Effector memory CD4-positive, alpha-beta T cell (primary cell): Measurements from ENCODE around the gene MYL10.

Experiments
- DNase-seq, 3 donors: peaks; one replicate each; pipeline ENCODE4 v3.0.0-alpha.2; 2020
- H3K27ac ChIP-seq: 2 replicates; pipeline ENCODE4 v1.7.0; 2013; ENCODE audit warnings: mild to moderate bottlenecking, low read length, moderate library complexity; ENCODE audit not compliant: insufficient read depth, poor library complexity, severe bottlenecking
- H3K27me3 ChIP-seq: replicated peaks from 2 replicates; pipeline ENCODE4 v1.7.0; 2013; ENCODE audit warnings: mild to moderate bottlenecking, low read length; ENCODE audit not compliant: insufficient read depth, control insufficient read depth, poor library complexity, severe bottlenecking
- H3K36me3 ChIP-seq: 2 replicates; pipeline ENCODE4 v1.7.0; 2013; ENCODE audit warnings: mild to moderate bottlenecking, low read length, moderate library complexity; ENCODE audit not compliant: control insufficient read depth, insufficient read depth
- H3K4me1 ChIP-seq: 2 replicates; pipeline ENCODE4 v1.7.0; 2013; ENCODE audit warnings: low read length, mild to moderate bottlenecking; ENCODE audit not compliant: control insufficient read depth, insufficient read depth, poor library complexity, severe bottlenecking
- H3K4me3 ChIP-seq: 2 replicates; pipeline ENCODE4 v1.7.0; 2013; ENCODE audit warnings: low read length, low read depth, mild to moderate bottlenecking; ENCODE audit not compliant: insufficient read depth, poor library complexity, severe bottlenecking
- H3K9me3 ChIP-seq: 2 replicates; pipeline ENCODE4 v1.7.0; 2013; ENCODE audit warnings: mild to moderate bottlenecking, low read length, moderate library complexity; ENCODE audit not compliant: control insufficient read depth

MYL10 gene

DNA sequence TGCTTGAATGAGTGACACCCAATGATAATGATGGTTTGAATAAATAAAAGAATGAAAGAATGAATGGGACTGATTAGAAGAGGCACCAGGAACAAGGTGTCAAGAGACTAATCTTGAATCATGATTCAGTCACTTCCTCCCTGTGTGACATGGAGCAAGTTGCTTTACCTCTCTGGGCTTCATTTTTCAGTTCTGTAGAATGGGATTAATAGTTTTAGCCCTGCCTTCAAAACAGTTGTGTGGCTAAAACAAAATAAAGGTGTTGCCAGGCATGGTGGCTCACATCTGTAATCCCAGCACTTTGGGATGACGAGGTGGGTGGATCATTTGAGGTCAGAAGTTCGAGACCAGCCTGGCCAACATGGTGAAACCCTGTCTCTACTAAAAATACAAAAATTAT, 37.6 kb downstream of the MYL10 start:
- Histone ChIP-seq H3K4me3 (no peak overlapping the region), H3K36me3 (no peaks in the 10 kb centered on the region), H3K9me3 (no peaks in the 10 kb centered on the region), H3K27ac (no peak overlapping the region), H3K27me3 (no peaks in the 10 kb centered on the region), H3K4me1 (no peaks in the 10 kb centered on the region)
- no peak for DNase-seq

DNA sequence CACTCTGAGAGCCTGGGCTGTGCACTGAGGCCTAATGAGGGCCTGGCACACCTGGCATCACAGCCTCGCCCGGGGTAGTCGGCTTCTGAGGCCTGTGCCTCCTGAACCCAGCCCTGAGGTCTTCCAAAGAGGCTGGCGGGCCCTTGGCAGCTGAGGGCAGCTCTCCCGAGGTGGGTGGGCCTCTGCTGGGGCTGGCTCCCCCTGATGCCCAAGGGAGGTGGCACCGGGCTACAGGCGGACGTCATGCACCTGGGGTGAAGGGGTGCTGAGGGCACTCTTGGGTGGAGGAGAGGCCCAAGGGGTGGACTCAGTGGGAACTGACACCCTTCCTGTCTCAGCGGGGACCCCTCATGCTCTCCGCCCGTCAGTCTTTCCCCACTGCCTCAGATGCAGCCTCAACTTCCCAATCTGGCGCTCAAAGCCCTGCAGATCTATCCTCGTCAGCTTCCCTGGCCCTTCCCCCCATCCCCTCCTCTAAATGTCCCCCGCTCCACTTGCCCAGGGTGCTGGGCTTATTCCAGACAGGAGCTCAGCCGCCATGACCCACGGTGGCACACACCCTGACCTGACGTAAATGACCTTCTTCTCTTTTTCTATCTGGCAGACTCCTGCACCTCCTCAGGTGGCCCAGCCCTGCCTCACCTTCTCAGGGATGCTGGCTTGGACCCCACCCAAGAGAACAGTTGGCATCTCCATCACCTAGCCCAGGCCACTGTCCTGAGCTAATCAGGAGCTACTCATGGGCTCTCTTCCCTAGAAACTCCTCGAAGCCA, 38.2 kb downstream of the MYL10 start:
- no peaks in the 10 kb centered on the region for H3K9me3 ChIP-seq
- H3K27me3 ChIP-seq, result no peaks in the 10 kb centered on the region
- DNase-seq, result no peak
- H3K36me3 ChIP-seq, result no peaks in the 10 kb centered on the region
- no peaks in the 10 kb centered on the region for H3K4me1 ChIP-seq
- H3K4me3 ChIP-seq, result no peak overlapping the region
- H3K27ac ChIP-seq, result no peak overlapping the region

DNA sequence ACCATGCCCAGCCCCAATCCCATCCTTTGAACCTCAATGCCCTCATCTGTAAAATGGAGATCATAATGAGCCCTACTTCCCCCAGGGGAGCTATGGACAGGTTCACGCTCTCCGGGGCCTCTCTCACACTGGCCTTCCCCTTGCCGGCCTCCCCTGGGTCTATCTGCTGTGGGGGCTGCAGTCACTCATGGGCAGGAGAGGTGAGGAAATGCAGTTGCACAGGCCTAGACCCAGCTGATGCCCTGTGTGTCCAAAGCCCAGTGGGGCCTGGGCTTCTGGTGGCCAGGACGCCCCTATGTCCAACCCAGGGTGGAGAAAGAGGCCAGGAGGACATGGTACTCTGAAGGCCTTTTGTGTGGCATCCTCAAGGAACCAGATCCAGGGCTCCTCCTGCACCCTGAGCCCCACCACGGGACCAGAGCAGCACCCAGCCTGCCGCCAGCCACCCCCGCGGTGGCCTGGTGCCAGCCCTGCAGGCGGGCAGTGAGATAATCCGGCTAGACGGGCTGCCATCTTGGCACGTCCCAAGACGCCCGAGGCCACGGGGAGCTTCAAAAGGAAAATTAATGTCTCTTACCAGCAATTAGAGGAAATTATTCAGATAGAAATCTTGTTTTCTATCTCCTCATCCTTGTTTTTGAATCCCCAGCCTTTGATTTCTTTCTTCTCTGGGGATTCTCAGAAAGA, 39.0 kb downstream of the MYL10 start:
- Histone ChIP-seq H3K27ac (no peak overlapping the region), H3K4me1 (no peaks in the 10 kb centered on the region), H3K9me3 (no peaks in the 10 kb centered on the region), H3K27me3 (no peaks in the 10 kb centered on the region), H3K4me3 (no peak overlapping the region), H3K36me3 (no peaks in the 10 kb centered on the region)
- no peak for DNase-seq

DNA sequence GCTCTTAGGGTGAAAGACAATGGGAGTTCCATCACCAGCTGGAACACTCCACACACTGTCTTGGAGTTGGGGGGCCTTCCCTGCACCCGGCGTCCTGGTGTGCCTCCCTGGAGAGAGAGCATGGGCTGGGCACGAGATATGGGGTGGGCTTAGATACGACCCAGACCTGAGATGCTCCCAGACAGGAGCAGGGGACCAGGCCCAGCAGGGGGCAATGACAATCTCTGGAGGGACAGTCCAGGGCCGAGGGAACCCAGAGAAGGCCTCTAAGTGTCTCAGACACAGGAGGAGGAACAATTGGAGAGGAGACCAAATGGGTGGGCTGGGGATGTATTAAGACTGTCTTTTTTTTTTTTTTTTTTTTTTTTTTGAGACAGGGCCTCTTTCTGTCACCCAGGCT, 40.0 kb downstream of the MYL10 start:
- Histone ChIP-seq H3K4me1 (no peaks in the 10 kb centered on the region), H3K27ac (no peak overlapping the region), H3K36me3 (no peaks in the 10 kb centered on the region), H3K4me3 (no peak overlapping the region), H3K27me3 (no peaks in the 10 kb centered on the region), H3K9me3 (no peaks in the 10 kb centered on the region)
- DNase-seq, result no peak

DNA sequence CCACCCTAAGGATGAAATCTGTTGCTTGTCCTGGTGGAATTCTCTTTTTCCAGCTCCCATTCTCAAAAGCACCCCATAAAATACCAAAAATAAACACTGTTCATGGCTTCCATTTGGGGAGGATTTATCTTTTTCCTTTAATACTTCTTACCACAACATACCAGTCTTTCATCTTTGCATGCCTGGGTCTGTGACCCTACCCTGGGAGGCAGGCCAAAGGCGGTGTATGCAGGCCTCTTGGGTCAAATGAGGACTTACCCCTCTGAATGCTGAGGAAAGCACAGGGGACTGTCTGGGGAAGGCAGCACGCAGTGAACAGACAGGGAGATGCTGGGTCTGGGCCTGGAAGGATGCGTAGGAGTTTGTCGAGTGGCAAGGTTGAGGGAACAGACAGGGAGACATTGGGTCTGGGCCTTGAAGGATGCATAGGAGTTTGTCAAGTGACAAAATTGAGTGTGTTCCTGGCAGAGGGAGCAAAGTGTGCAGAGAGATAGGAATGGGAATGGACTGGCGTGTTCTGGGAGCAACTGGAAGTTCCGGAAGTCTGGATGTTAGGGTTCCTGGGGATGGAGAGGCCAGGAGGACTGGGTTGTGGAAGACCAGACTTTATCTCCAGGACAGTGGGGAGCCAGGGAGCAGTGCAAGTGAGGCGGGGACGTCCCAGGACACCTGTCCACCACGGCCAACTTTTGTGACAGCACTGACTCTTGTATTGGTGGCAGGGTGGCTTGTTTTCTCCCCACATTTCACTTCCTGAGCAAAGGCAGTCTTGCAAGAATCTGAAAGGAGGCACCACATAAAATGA, 40.8 kb downstream of the MYL10 start:
- no peaks in the 10 kb centered on the region for H3K27me3 ChIP-seq
- no peaks in the 10 kb centered on the region for H3K4me1 ChIP-seq
- no peak overlapping the region for H3K4me3 ChIP-seq
- H3K36me3 ChIP-seq, result no peaks in the 10 kb centered on the region
- no peak for DNase-seq
- no peak overlapping the region for H3K27ac ChIP-seq
- H3K9me3 ChIP-seq, result no peaks in the 10 kb centered on the region

DNA sequence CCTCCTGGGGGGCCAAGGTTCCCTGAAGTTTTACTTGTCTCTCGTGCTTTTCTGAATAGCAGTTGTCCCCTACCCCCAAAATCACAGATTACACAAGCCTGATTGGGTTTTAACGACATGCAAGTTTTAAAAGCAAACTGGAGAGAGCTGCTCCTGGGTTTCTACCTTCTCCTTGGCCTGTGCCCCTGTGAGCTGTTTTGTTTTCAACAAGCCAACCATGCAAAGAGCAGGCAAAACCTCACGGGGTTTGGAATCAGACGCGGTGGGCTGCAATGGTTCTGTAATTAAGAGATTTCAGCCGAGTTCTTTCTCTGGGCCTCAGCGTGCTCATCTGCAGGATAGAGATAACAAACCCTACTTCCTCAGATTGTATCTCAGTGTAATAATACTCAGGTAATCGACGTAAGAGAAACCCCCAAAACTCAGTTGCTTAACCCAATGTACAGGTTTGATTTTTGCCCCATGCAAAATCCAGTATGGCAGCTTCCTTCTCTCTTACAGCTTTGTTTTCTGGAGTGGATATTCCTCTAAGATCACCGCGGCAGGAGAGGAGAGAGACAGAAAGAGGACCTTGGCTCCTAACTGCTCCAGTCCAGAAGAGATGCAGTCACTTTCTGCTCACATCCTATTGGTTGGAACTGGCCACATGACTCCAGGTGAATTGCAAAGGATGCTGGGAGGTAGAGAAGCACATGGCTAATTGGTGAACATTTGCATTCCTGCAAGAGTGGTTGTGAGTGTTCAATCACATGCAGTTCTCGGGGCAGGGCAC, 42.0 kb downstream of the MYL10 start:
- Histone ChIP-seq H3K36me3 (no peaks in the 10 kb centered on the region), H3K4me1 (no peaks in the 10 kb centered on the region), H3K27me3 (no peaks in the 10 kb centered on the region), H3K27ac (no peak overlapping the region), H3K4me3 (no peak overlapping the region), H3K9me3 (no peaks in the 10 kb centered on the region)
- no peak for DNase-seq

DNA sequence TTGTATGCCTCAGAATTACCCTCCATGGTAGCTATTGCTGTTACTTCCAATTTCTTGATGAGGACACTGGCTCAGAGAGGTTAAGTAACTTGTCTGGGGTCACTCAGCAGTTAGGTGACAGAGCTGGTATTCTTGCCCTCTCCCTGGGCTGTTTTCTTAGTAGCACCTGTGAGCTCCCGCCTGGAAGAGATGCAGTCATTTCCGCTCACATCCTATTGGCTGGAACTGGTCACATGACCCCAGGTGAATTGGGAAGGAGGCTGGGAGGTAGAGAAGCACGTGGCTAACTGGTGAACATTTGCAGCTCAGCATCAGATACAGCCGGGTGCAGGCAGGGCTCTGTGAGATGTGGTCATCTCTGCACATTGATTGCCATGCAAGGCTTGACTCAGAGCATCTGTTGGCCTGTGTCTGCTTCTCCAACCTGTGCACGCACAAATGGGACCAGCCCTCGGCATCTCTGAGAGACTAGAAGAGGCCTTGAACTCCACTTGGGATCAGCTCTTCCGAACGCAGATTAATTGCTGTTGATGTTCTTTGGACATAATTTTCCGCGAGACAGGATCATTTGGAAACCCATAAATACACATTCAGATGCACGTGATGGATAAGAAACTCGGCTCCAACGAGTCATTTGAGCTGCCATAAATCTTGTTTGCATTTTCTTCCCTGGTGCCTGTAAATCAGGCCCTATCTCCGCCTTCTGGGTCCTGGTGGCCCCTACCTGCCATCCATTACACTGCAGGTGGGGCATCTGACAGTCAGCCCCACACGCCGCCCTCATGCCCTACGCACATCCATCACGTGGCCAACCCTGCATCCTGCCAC, 42.8 kb downstream of the MYL10 start:
- H3K9me3 ChIP-seq, result no peaks in the 10 kb centered on the region
- DNase-seq, result no peak
- H3K36me3 ChIP-seq, result no peaks in the 10 kb centered on the region
- H3K4me1 ChIP-seq, result no peaks in the 10 kb centered on the region
- no peaks in the 10 kb centered on the region for H3K27me3 ChIP-seq
- H3K4me3 ChIP-seq, result no peak overlapping the region
- no peak overlapping the region for H3K27ac ChIP-seq

DNA sequence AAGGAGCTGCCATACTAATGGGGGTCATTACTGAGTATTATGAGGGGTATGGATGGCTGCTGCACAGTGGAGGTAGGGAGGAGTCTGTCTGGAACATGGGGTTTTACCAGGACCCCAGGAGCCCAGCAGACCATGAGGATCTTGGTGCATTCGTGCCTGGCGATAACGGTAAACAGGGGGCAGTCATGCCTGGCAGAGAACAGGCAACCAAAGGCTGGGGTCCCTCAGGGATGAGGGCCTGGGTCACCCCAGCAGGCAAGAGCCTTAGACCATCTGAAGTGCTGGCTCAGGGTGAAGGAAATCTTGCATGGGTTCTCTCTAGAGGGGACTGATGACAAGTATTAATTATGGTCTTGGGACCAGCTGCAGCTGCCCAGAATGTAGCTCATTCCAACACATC, 46.1 kb downstream of the MYL10 start:
- Histone ChIP-seq H3K36me3 (no peaks in the 10 kb centered on the region), H3K9me3 (no peaks in the 10 kb centered on the region), H3K4me3 (no peak overlapping the region), H3K27me3 (no peaks in the 10 kb centered on the region), H3K27ac (no peak overlapping the region), H3K4me1 (no peaks in the 10 kb centered on the region)
- no peak for DNase-seq

DNA sequence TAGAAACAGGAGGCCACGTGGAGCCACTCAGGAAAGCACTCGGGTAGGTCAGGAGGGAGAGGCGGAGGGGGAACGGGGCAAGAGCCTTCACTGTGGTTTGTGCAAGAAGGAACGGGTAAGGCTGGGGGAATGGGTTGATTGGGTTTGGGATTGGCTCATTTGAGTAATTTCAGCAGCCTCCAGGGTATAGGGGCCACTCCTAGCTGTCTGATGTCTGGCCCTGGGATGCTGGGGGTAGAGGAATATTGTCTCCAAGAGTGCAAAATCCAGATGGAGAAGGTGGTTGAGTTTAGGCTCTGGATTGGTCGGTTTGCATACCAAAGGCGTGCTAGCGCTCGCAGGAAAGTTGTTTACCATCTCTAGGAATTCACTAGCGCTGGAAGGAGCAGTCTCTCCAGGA, 47.2 kb downstream of the MYL10 start:
- no peaks in the 10 kb centered on the region for H3K9me3 ChIP-seq
- no peak overlapping the region for H3K4me3 ChIP-seq
- H3K36me3 ChIP-seq, result no peaks in the 10 kb centered on the region
- H3K4me1 ChIP-seq, result no peaks in the 10 kb centered on the region
- H3K27ac ChIP-seq, result no peak overlapping the region
- no peak for DNase-seq
- no peaks in the 10 kb centered on the region for H3K27me3 ChIP-seq
